Measurements from ENCODE around the gene MYOM1. TPM values are rescaled to one million over a fixed set of nuclear protein-coding genes. Genes with fewer than 3 reads are reported as not detected.
"Not testable (repeated sequence)": the region's sequence is repeated elsewhere in the genome, so short reads cannot be mapped to it uniquely, and the experiment has no call there.

The MYOM1 gene
- total RNA-seq, 4 donors from 2014 or later = 2.3 to 3.1 (median 3.1) TPM

DNA sequence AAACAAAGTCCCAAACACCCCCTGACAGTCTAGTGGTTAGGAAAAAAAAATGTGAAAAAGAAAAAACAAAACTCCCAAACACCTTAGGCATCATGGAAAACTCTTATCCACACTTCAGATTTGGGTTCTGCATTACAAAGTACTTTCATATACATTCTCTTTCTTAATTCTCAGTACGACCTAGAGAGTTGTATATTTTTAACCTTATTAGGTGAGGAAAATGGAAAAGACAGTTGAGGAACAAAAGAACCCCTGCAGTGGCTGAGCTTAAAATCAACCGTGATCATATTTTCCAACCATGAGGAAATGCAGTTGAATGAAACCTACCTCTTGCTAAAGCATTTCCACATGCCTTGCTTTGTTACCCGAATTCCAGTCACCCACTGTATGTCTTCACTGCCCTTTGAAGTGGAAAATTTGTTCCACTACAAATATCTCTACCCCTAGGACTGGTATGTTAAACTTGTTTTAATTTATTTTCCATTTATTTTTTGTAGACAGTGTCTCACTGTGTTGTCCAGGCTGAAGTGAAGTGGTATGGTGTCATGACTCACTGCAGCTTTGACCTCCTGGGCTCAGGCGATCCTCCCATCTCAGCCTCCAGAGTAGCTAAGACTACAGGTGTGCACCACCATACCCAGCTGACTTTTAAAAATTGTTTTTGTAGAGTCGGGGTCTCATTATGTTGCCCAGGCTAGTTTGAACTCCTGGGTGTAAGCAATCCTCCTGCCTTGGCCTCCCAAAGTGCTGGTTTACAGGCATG, 149.9 kb downstream of the MYOM1 start:
- no peaks in the 10 kb centered on the region for H3K27me3 ChIP-seq
- no peak overlapping the region for H3K27ac ChIP-seq
- H3K36me3 ChIP-seq = no peaks in the 10 kb centered on the region
- no peaks in the 10 kb centered on the region for H3K9me3 ChIP-seq
- 63 to 71% methylated on average over 5 of the region's 5 CpGs for WGBS, 2 donors
- TF ChIP-seq, protein P1, sequence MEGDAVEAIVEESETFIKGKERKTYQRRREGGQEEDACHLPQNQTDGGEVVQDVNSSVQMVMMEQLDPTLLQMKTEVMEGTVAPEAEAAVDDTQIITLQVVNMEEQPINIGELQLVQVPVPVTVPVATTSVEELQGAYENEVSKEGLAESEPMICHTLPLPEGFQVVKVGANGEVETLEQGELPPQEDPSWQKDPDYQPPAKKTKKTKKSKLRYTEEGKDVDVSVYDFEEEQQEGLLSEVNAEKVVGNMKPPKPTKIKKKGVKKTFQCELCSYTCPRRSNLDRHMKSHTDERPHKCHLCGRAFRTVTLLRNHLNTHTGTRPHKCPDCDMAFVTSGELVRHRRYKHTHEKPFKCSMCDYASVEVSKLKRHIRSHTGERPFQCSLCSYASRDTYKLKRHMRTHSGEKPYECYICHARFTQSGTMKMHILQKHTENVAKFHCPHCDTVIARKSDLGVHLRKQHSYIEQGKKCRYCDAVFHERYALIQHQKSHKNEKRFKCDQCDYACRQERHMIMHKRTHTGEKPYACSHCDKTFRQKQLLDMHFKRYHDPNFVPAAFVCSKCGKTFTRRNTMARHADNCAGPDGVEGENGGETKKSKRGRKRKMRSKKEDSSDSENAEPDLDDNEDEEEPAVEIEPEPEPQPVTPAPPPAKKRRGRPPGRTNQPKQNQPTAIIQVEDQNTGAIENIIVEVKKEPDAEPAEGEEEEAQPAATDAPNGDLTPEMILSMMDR (IDR thresholded peaks at IDR 0.05) = no peak
- no peak for DNase-seq
- no peaks in the 10 kb centered on the region for H3K4me1 ChIP-seq
- no peak overlapping the region for H3K4me3 ChIP-seq (replicated peaks in 1 of 3)
- intact Hi-C loops (cut with DNase I) = no loop called here

DNA sequence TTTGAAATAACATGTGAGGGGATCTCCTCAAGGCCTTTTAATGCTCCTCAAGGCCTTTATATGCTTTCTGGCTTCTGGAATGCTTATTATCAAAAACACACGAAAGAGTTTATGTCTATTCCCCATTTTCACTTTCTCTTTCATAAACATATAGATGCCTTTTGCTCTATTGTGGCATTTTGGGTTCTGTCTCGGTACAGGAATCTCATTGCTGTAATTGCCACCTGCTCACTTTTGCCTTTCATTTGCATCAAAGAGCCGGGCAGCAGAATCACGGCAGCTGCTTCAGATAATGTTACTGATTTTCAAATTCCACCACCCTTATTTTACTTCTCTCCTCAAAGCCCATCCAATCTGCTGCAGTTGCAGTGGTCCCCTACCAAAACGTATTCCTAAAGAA, 152.0 kb downstream of the MYOM1 start:
- 87 to 88% methylated on average over 5 of the region's 5 CpGs for WGBS, 2 donors
- Histone ChIP-seq H3K27ac (no peak overlapping the region), H3K36me3 (no peaks in the 10 kb centered on the region), H3K4me1 (no peaks in the 10 kb centered on the region), H3K4me3 (replicated peaks in 1 of 3) (no peak overlapping the region), H3K9me3 (no peaks in the 10 kb centered on the region), H3K27me3 (no peaks in the 10 kb centered on the region)
- no peak for TF ChIP-seq POLR2A (IDR thresholded peaks at IDR 0.05)
- TF ChIP-seq, protein P1 (IDR thresholded peaks at IDR 0.05) = no peak
- DNase-seq = no peak
- intact Hi-C loops (cut with DNase I) = no loop called here

DNA sequence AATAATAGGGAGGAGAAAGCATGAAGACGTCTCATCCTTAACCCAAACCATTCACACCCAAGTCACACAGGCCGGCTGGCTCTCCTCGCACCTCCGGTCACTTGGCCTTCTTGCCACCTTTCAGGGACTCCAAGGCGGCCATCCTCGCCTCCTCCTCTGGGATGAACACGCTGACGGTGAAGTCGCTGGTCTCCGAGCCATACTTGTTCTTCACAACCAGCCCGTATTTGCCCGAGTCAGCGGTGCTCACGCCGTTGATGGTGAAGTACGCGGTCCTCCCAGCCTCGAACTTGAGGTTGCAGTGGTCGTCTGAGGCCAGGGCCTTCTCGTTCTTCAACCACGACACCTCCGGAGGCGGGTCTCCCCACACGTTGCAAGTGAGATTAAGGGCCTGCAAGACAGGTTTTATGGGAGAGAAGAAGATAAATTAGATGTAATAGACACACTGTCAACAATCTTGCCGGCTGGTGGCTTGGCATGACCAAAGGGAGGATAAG, 152.6 kb downstream of the MYOM1 start:
- DNase-seq = no peak
- no peak overlapping the region for H3K27ac ChIP-seq
- no peaks in the 10 kb centered on the region for H3K9me3 ChIP-seq
- H3K4me3 ChIP-seq (replicated peaks in 1 of 3) = no peak overlapping the region
- 93 to 94% methylated on average over 25 of the region's 25 CpGs for WGBS, 2 donors
- TF ChIP-seq, protein P1 (IDR thresholded peaks at IDR 0.05) = no peak
- no peak for TF ChIP-seq POLR2A (IDR thresholded peaks at IDR 0.05)
- H3K36me3 ChIP-seq = no peaks in the 10 kb centered on the region
- intact Hi-C loops (cut with DNase I) = no loop called here
- no peaks in the 10 kb centered on the region for H3K4me1 ChIP-seq
- no peaks in the 10 kb centered on the region for H3K27me3 ChIP-seq

DNA sequence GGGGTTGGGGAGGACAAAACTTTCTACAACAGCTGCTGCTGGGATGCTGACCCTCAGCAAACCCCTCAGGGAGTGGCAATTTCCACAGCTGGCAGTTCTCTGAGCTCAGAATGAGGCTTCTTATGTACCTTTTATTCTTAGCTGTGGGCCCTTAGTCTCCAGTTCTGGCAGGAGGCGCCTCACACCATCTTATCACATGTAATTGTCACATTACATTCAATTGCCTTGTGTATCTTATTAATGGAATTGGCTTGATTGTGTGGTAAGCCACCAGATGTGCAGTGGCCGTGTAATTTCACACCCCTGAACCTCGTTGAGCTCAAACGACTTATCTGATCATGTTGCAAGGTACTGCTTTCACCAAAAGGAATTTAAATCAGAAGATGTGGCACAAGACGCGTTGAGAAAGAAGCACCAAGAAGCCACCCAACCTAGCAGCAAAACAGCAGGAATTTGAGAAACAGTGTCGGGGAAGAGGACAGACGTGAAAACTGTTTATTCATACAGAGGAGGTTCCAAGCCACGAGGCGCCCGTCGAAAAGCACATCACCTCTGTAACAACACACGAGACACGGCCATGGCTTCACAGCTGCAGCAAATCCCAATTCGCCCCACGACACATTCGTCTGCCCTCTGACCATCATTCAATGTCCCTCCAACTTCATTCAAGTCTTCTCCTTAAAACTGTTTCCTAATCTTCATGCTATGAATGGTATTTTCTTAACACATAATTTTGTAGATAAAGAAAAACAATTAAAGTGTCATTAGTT, 153.2 kb downstream of the MYOM1 start:
- Histone ChIP-seq H3K36me3 (no peaks in the 10 kb centered on the region), H3K4me3 (replicated peaks in 1 of 3) (no peak overlapping the region), H3K4me1 (no peaks in the 10 kb centered on the region), H3K27me3 (no peaks in the 10 kb centered on the region), H3K27ac (no peak overlapping the region), H3K9me3 (no peaks in the 10 kb centered on the region)
- intact Hi-C loops (cut with DNase I) = no loop called here
- TF ChIP-seq, protein P1 (IDR thresholded peaks at IDR 0.05) = no peak
- no peak for TF ChIP-seq POLR2A (IDR thresholded peaks at IDR 0.05)
- WGBS, 2 donors = 86 to 90% methylated on average over 17 of the region's 17 CpGs
- DNase-seq = no peak

DNA sequence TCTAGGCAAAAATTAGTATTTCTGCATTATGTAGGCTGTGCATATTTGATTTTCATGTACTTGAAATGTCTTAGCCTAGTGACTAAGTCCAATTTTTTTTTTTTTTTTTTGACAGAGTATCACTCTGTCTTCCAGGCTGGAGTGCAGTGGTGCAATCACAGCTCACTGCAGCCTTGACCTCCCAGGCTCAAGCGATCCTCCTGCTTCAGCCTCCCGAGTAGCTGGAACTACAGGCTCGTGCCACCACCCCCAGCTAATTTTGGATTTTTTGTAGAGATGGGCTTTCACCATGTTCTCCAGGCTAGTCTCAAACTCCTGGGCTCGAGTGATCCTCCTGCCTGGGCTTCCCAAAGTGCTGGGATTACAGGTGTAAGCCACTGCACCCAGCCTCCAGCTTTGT, 156.0 kb downstream of the MYOM1 start:
- not testable (repeated sequence) for H3K4me1 ChIP-seq; DNase-seq; H3K27me3 ChIP-seq; H3K36me3 ChIP-seq; H3K9me3 ChIP-seq; H3K27ac ChIP-seq; H3K4me3 ChIP-seq (replicated peaks in 1 of 3)
- intact Hi-C loops (cut with DNase I) = loop anchor here (5.0 kb wide), 1 partner anchor 131 kb away; no protein-coding TSS in a partner anchor
- WGBS, 2 donors = 88 to 96% methylated on average over 4 of the region's 4 CpGs

Data from thyroid gland (tissue), 4 donors.